Natural killer cell treated with Interleukin-12 subunit alpha and Interleukin-12 subunit beta and Interleukin-15 and Interleukin-18, amount 100 ng/mL, for 72 hours (primary cell): ENCODE data around the gene CSNK1A1L. TPM values are rescaled to one million over a fixed set of nuclear protein-coding genes. Genes with fewer than 3 reads are reported as not detected.

Experiments
- ATAC-seq, 2 donors: fragments of 150-1000 bp; cut with Tn5 transposase in 1 of 2; sonication (Bioruptor Pico), chemical (Tn5 transposase) in 1 of 2; 2 replicates each; pipeline ENCODE4 v1.10.0; 2021
- DNase-seq: peaks from one replicate; pipeline ENCODE4 v3.0.0; 2022; ENCODE audit warnings: low spot score
- H3K27ac Mint-ChIP-seq, 2 donors: 1 replicate in 1 of 2; 2 replicates in 1 of 2; pipeline ENCODE4 v1.8.0; 2022; ENCODE audit warnings: mixed read lengths in 2 of 2, mild to moderate bottlenecking in 1 of 2, moderate library complexity in 1 of 2
- H3K27me3 Mint-ChIP-seq, 2 donors: 1 replicate in 1 of 2; 2 replicates in 1 of 2; pipeline ENCODE4 v1.8.0; 2022; ENCODE audit warnings: mixed read lengths in 2 of 2
- H3K36me3 Mint-ChIP-seq: one replicate; pipeline ENCODE4 v1.8.0; 2022; ENCODE audit warnings: mixed read lengths
- H3K4me1 Mint-ChIP-seq, 2 donors: 1 replicate in 1 of 2; 2 replicates in 1 of 2; pipeline ENCODE4 v1.8.0; 2022; ENCODE audit warnings: low read depth in 2 of 2, mixed read lengths in 2 of 2, mild to moderate bottlenecking in 1 of 2
- H3K4me3 Mint-ChIP-seq: one replicate; pipeline ENCODE4 v1.8.0; 2022; ENCODE audit warnings: mixed read lengths
- H3K9me3 Mint-ChIP-seq: 2 replicates; pipeline ENCODE4 v1.8.0; 2022; ENCODE audit warnings: mixed read lengths
- total RNA-seq, 2 donors: library from RNA; stranded (reverse); gene quantifications; one replicate each; pipeline ENCODE4 v1.2.3, GENCODE V29; 2022

CSNK1A1L gene
- total RNA-seq, 2 donors from 2014 or later: not detected

GRCh38 chr13:37129866-37130265, 24.4 kb upstream of the CSNK1A1L start:
- no peaks in the 10 kb centered on the region for H3K4me1 Mint-ChIP-seq
- no peak for ATAC-seq
- H3K27me3 Mint-ChIP-seq: no peaks in the 10 kb centered on the region
- no peak overlapping the region for H3K4me3 Mint-ChIP-seq
- H3K27ac Mint-ChIP-seq: no peak overlapping the region
- H3K36me3 Mint-ChIP-seq: no peaks in the 10 kb centered on the region
- no peak for DNase-seq
- H3K9me3 Mint-ChIP-seq: no peaks in the 10 kb centered on the region

- Mint-ChIP-seq H3K36me3 (no peaks in the 10 kb centered on the region), H3K9me3 (peaks cover 4% of the 10 kb centered on the region), H3K4me1 (no peaks in the 10 kb centered on the region), H3K27ac (no peak overlapping the region), H3K27me3 (peaks cover 0 to 5% of the 10 kb centered on the region in 2 donors), H3K4me3 (no peak overlapping the region)
- DNase-seq (no peak), ATAC-seq (no peak)
Measured at GRCh38 chr13:37127691-37128241, 22.3 kb upstream of the CSNK1A1L start.

GRCh38 chr13:37123337-37123736, 17.9 kb upstream of the CSNK1A1L start:
- Mint-ChIP-seq H3K27me3 (peaks cover 2 to 15% of the 10 kb centered on the region in 2 donors), H3K27ac (no peak overlapping the region), H3K4me3 (no peak overlapping the region), H3K36me3 (no peaks in the 10 kb centered on the region), H3K9me3 (peaks cover 11% of the 10 kb centered on the region), H3K4me1 (no peaks in the 10 kb centered on the region)
- no peak for DNase-seq
- ATAC-seq: no peak

GRCh38 chr13:37118016-37118415, 12.6 kb upstream of the CSNK1A1L start:
- peaks cover 9% of the 10 kb centered on the region for H3K9me3 Mint-ChIP-seq
- DNase-seq: no peak
- no peak overlapping the region for H3K27ac Mint-ChIP-seq
- no peaks in the 10 kb centered on the region for H3K4me1 Mint-ChIP-seq
- H3K27me3 Mint-ChIP-seq: peaks cover 2 to 13% of the 10 kb centered on the region in 2 donors
- no peaks in the 10 kb centered on the region for H3K36me3 Mint-ChIP-seq
- no peak for ATAC-seq
- H3K4me3 Mint-ChIP-seq: no peak overlapping the region

- Mint-ChIP-seq H3K4me1 (no peaks in the 10 kb centered on the region), H3K36me3 (no peaks in the 10 kb centered on the region), H3K4me3 (no peak overlapping the region), H3K9me3 (no peaks in the 10 kb centered on the region), H3K27me3 (peaks cover 0 to 5% of the 10 kb centered on the region in 2 donors), H3K27ac (no peak overlapping the region)
- no peak for DNase-seq
- ATAC-seq: no peak
Measured at GRCh38 chr13:37114250-37114649, 8.8 kb upstream of the CSNK1A1L start.

GRCh38 chr13:37113534-37113933, 8.1 kb upstream of the CSNK1A1L start:
- Mint-ChIP-seq H3K4me3 (no peak overlapping the region), H3K27me3 (peaks cover 0 to 5% of the 10 kb centered on the region in 2 donors), H3K4me1 (no peaks in the 10 kb centered on the region), H3K27ac (no peak overlapping the region), H3K9me3 (no peaks in the 10 kb centered on the region), H3K36me3 (no peaks in the 10 kb centered on the region)
- DNase-seq: no peak
- ATAC-seq: no peak

- DNase-seq (no peak), ATAC-seq (no peak)
- Mint-ChIP-seq H3K9me3 (no peaks in the 10 kb centered on the region), H3K36me3 (no peaks in the 10 kb centered on the region), H3K4me1 (no peaks in the 10 kb centered on the region), H3K27me3 (peaks cover 4 to 23% of the 10 kb centered on the region in 2 donors), H3K27ac (no peak overlapping the region), H3K4me3 (no peak overlapping the region)
Measured at GRCh38 chr13:37109051-37109678, 3.7 kb upstream of the CSNK1A1L start.

- no peak for ATAC-seq
- Mint-ChIP-seq H3K9me3 (no peaks in the 10 kb centered on the region), H3K36me3 (no peaks in the 10 kb centered on the region), H3K27ac (no peak overlapping the region), H3K4me3 (no peak overlapping the region), H3K4me1 (no peaks in the 10 kb centered on the region), H3K27me3 (peaks cover 4 to 23% of the 10 kb centered on the region in 2 donors)
- DNase-seq: no peak
Measured at GRCh38 chr13:37107868-37108267, 2.4 kb upstream of the CSNK1A1L start.

GRCh38 chr13:37107456-37107855, 2.0 kb upstream of the CSNK1A1L start:
- H3K36me3 Mint-ChIP-seq: no peaks in the 10 kb centered on the region

GRCh38 chr13:37106642-37107041, 1.2 kb upstream of the CSNK1A1L start:
- no peak overlapping the region for H3K4me3 Mint-ChIP-seq
- no peaks in the 10 kb centered on the region for H3K4me1 Mint-ChIP-seq
- peaks cover 4 to 28% of the 10 kb centered on the region in 2 donors for H3K27me3 Mint-ChIP-seq
- ATAC-seq: no peak
- no peak overlapping the region for H3K27ac Mint-ChIP-seq
- H3K36me3 Mint-ChIP-seq: no peaks in the 10 kb centered on the region
- H3K9me3 Mint-ChIP-seq: no peaks in the 10 kb centered on the region
- DNase-seq: no peak

More at GRCh38 chr13:37107456-37107855, 2.0 kb upstream of the CSNK1A1L start:
- peaks cover 4 to 27% of the 10 kb centered on the region in 2 donors for H3K27me3 Mint-ChIP-seq
- ATAC-seq (no peak), DNase-seq (no peak)
- no peak overlapping the region for H3K4me3 Mint-ChIP-seq
- no peaks in the 10 kb centered on the region for H3K9me3 Mint-ChIP-seq
- no peak overlapping the region for H3K27ac Mint-ChIP-seq
- no peaks in the 10 kb centered on the region for H3K4me1 Mint-ChIP-seq

GRCh38 chr13:37102896-37103295, 2.6 kb downstream of the CSNK1A1L start:
- DNase-seq (no peak), ATAC-seq (no peak)
- Mint-ChIP-seq H3K4me1 (no peaks in the 10 kb centered on the region), H3K36me3 (no peaks in the 10 kb centered on the region), H3K9me3 (no peaks in the 10 kb centered on the region), H3K27ac (no peak overlapping the region), H3K4me3 (no peak overlapping the region), H3K27me3 (peaks cover 6 to 42% of the 10 kb centered on the region in 2 donors)

GRCh38 chr13:37101201-37101600, 4.3 kb downstream of the CSNK1A1L start:
- DNase-seq (no peak), ATAC-seq (no peak)
- Mint-ChIP-seq H3K9me3 (no peaks in the 10 kb centered on the region), H3K4me1 (no peaks in the 10 kb centered on the region), H3K27ac (no peak overlapping the region), H3K27me3 (peaks cover 2 to 29% of the 10 kb centered on the region in 2 donors), H3K4me3 (no peak overlapping the region), H3K36me3 (no peaks in the 10 kb centered on the region)

- H3K27ac Mint-ChIP-seq: no peak overlapping the region
- no peaks in the 10 kb centered on the region for H3K4me1 Mint-ChIP-seq
- no peak for ATAC-seq
- no peak overlapping the region for H3K4me3 Mint-ChIP-seq
- DNase-seq: no peak
- no peaks in the 10 kb centered on the region for H3K9me3 Mint-ChIP-seq
- H3K27me3 Mint-ChIP-seq: peaks cover 2 to 27% of the 10 kb centered on the region in 2 donors
- H3K36me3 Mint-ChIP-seq: no peaks in the 10 kb centered on the region
Measured at GRCh38 chr13:37100731-37101130, 4.7 kb downstream of the CSNK1A1L start.

GRCh38 chr13:37097076-37097475, 8.4 kb downstream of the CSNK1A1L start:
- Mint-ChIP-seq H3K27me3 (peaks cover 8 to 28% of the 10 kb centered on the region in 2 donors), H3K27ac (no peak overlapping the region), H3K9me3 (no peaks in the 10 kb centered on the region), H3K4me3 (no peak overlapping the region), H3K4me1 (no peaks in the 10 kb centered on the region), H3K36me3 (no peaks in the 10 kb centered on the region)
- no peak for DNase-seq
- ATAC-seq: no peak

- Mint-ChIP-seq H3K9me3 (no peaks in the 10 kb centered on the region), H3K36me3 (no peaks in the 10 kb centered on the region), H3K4me1 (no peaks in the 10 kb centered on the region), H3K27me3 (peaks cover 12 to 28% of the 10 kb centered on the region in 2 donors), H3K4me3 (no peak overlapping the region), H3K27ac (no peak overlapping the region)
- no peak for DNase-seq
- no peak for ATAC-seq
Measured at GRCh38 chr13:37094840-37095239, 10.6 kb downstream of the CSNK1A1L start.
